Measurements from ENCODE around the gene BICRAL.
"Not testable (repeated sequence)": the region's sequence is repeated elsewhere in the genome, so short reads cannot be mapped to it uniquely, and the experiment has no call there.

BICRAL gene

GRCh38 chr6:42781796-42782688 is at the start of gene BICRAL:
Gene BICRAL, plus strand, starts transcription at chr6:42782052. Its CDS starts 39,971 bp downstream, at chr6:42822023.
- DNase-seq (ENCODE audit: low read depth) = peak; percentile 59
- H3K4me3 ChIP-seq (ENCODE audit: low read length) = peak within 1 kb of the TSS; percentile 84
- no peak for TF ChIP-seq CTCF (IDR thresholded peaks at IDR 0.05; ENCODE audit: insufficient read depth, low read depth, low read length, missing control alignments)

- DNase-seq (ENCODE audit: low read depth); H3K4me3 ChIP-seq (ENCODE audit: low read length): not testable (repeated sequence)
These were observed 47.9 kb upstream of the BICRAL start for GRCh38 chr6:42733867-42734481.

- no peak overlapping the region for H3K4me3 ChIP-seq (ENCODE audit: low read length)
- no peak for DNase-seq (ENCODE audit: low read depth)
- TF ChIP-seq CTCF (IDR thresholded peaks at IDR 0.05; ENCODE audit: insufficient read depth, low read depth, low read length, missing control alignments) = no peak
These were observed 45.9 kb upstream of the BICRAL start for GRCh38 chr6:42735976-42736375.

- TF ChIP-seq CTCF (IDR thresholded peaks at IDR 0.05; ENCODE audit: insufficient read depth, low read depth, low read length, missing control alignments) = no peak
- no peak overlapping the region for H3K4me3 ChIP-seq (ENCODE audit: low read length)
- DNase-seq (ENCODE audit: low read depth) = no peak
These were observed 41.1 kb upstream of the BICRAL start for GRCh38 chr6:42740725-42741124.

- H3K4me3 ChIP-seq (ENCODE audit: low read length) = no peak overlapping the region
- peak; percentile 80 for DNase-seq (ENCODE audit: low read depth)
- TF ChIP-seq CTCF (IDR thresholded peaks at IDR 0.05; ENCODE audit: insufficient read depth, low read depth, low read length, missing control alignments) = peak; percentile 17
These were observed 39.5 kb upstream of the BICRAL start for GRCh38 chr6:42742116-42742894.

GRCh38 chr6:42744351-42744893 is 37.4 kb upstream of the BICRAL start:
- peak; percentile 35 for DNase-seq (ENCODE audit: low read depth)
- TF ChIP-seq CTCF (IDR thresholded peaks at IDR 0.05; ENCODE audit: insufficient read depth, low read depth, low read length, missing control alignments) = no peak
- peak overlapping the region; percentile 90 for H3K4me3 ChIP-seq (ENCODE audit: low read length)
